G401.6 (cell line): ENCODE data around the gene CSNK2A1.

Experiments used
- FAIRE-seq: peaks from 2 replicates; lab custom pipeline; 2012; peaks lifted over from hg19 to GRCh38; lab: Jason Lieb, UNC

The CSNK2A1 gene

GRCh38 chr20:430091-430999 is 113.2 kb downstream of the CSNK2A1 start:
- no peak for FAIRE-seq

GRCh38 chr20:428658-429200 is 114.9 kb downstream of the CSNK2A1 start:
- no peak for FAIRE-seq

GRCh38 chr20:427849-428657 is 115.5 kb downstream of the CSNK2A1 start:
- no peak for FAIRE-seq

GRCh38 chr20:427401-427800 is 116.2 kb downstream of the CSNK2A1 start:
- no peak for FAIRE-seq

- FAIRE-seq, result no peak
Observed at GRCh38 chr20:426566-426965, 117.0 kb downstream of the CSNK2A1 start.
